ENCODE data around the gene TSPAN16.
A peak's percentile ranks its signal among the peaks of the same experiment; 100 is the strongest.
"Not testable (repeated sequence)": the region's sequence is repeated elsewhere in the genome, so short reads cannot be mapped to it uniquely, and the experiment has no call there.

Gene TSPAN16

DNA sequence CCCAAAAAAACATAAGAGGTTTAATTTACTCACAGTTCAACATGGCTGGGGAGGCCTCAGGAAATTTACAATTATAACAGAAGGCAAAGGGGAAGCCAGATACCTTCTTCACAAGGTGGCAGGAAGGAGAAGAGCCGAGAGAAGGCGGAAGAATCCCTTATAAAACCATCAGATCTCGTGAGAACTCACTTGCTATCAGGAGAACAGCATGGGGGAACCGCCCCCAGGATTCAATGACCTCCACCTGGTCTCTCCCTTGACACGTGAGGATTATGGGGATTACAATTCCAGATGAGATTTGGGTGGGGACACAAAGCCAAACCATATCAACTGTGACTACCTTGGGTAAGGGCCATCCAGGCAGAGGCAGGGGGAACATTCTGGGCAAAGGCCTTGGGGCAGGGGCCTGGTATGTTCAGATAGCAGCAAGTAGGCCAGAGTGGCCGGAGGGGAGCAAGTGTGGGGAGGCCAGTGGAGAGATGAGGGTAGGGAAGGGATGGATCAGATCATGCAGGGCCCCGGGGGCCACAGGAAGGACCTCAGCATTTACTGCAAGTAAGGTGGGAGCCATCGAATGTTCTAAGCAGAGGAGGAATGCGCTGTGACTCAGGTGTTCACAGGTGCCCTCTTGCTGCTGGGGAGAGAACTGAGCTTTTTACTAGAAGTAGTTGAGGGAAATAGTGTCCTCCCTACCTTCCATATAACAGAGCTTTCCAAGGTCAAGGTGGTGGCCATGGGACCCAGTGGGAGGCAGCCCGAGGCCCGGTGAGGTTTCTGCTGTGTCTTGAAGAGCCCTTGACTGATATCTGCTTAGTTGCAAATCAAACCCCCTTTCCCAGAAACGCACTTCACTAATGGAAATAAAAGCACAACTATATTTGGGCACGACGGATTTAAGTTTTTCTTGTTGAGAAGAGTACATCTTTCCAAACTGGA is 25.5 kb downstream of the TSPAN16 start:
- no peak for DNase-seq

DNA sequence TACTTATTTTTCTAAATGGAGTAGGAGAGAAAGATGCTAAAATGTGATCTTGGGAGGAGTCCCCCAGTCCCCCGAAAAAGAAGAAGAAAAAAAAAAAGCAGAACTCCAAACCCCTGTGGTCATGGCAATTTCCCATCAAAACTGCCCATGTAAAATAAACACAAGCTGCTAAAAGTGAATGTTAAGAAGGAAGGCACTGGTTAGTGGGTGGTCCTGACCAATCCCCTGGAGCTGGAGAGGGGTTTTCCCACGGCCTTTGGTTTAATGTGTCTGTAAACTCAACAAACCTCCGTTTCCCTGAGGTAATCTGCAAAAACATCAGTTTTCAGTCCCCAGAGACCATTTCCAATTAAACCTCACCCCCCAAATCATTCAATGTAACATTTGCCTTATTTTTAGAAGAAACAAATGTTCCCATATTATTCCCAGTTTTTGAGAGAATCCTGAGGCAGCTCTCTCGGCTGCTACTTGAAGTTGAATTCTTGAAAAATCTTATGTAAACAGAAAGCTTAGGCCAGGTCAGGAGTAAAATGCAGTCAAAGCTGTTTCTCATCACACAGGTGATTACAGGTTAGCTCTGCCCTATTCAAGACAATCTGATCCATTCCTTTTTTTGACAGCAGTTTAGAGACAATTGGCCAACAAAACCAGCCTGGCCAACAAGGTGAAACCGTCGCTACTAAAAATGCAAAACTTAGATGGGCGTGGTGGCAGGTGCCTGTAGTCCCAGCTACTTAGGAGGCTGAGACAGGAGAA is 26.5 kb downstream of the TSPAN16 start:
- DNase-seq = no peak

DNA sequence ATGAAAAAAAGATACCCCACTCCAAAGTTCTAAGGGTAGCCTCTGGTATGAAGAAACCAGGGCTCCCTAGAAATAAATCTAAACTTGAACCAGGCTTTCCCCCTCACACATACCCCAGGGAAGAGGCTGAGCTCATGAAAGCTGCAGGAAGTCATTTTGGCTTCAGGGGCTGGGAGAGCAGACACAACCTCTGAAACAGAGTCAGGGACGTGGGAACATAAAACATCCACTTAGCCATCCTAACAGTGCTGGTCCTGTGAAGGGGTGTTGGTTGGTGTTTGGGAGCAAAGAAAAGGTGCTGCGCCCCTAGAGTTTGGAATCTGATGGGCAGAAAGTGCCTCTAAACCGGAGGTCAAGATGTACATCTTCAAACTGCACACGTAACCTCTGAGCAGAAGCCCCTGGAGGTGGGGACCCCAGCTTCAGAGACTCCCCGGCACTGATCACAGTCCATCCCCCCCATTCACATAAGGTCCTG is 27.7 kb downstream of the TSPAN16 start:
- no peak for DNase-seq

DNA sequence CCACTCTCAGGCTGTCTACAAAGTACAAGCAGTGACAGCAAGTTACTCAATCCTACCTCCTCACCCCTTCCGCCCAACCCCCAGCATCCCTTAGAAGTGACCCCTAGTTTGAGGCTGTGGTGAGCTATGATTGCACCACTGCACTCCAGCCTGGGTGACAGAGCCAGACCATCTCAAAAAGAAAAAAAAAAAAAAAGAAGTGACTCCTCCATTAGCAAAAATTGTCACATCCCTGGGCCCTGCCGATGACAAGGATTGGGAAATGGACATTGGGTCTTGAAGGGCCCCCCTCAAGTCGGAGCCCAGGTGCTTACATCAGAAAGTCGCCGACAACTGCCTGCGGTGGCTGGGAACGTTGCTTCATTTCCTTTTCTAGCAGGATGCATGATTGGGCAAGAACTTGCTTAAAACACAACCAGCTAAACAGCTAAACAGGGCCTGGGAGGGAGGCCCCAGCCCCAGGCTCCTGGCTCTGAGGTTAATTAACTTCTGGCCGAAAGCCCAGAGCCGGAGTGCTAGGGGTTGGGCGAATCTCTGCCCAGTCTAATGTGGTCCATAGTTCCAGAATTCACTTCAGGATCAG is 28.2 kb downstream of the TSPAN16 start:
- peak; percentile 5 for DNase-seq

DNA sequence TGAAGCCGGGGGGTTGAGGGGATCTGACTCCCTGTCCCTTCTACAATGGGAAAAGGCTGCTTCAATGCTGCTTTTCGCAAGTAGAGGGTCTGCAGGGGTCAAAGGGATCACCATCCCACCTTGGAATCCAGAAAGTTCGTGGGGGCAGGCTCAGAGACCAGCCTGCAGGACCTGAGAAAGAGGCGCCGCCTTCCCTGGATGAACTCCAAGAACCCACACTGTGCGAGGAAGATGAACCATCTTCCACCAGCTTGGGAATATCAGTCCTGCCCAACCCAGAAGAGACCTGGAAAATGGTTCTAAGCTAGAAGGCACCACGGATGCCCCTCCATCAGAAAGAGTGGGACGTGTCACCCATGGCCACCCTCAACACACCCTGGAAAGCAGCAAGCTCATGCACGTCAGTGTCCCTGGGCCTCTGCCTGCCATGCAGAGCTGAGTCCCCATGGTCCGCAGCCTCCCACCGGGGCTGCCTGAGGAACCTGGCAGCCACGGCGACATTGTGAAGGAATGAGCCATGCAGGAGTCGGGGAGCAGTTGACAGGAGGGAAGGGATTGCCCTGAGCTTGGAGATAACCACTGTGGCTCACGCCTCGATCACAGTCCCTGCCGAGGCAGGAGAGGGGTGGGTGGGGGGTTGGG is 28.9 kb downstream of the TSPAN16 start:
- no peak for DNase-seq

DNA sequence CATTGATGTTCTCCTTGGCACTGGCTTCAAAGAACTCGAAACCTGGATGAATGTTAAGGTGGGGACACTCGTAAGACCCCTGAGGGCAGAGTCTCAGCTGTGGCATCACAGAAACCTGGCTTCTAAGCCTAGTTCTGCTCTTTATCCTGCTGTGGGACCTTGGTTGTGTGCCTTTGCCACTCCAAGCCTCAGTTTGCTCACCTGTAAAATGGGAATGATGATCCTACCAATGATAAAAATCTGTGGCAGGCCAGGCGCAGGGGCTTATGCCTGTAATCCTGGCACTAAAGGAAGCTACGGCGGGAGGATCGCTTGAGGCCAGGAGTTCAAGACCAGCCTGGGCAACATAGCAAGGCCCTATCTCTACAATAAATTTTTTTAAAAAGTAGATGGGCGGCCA is 29.6 kb downstream of the TSPAN16 start:
- DNase-seq = no peak

DNA sequence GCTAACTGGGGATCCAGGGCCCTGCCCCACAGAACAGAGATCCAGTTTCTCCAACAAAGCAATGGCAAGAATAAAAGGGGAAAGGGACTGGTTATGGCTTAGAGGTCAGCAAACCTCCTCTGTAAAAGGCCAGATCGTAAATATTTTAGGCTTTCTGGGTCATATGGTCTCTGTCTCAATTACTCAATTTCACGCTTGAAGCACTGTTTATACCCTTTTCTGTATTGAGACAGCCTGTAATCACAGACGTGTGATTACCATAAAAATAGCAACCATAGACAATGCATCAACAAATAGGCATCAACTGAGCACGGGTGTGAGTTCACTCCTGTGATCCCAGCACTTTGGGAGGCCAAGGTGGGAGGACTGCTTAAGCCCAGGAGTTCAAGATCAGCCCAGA is 34.2 kb downstream of the TSPAN16 start:
- no peak for DNase-seq

DNA sequence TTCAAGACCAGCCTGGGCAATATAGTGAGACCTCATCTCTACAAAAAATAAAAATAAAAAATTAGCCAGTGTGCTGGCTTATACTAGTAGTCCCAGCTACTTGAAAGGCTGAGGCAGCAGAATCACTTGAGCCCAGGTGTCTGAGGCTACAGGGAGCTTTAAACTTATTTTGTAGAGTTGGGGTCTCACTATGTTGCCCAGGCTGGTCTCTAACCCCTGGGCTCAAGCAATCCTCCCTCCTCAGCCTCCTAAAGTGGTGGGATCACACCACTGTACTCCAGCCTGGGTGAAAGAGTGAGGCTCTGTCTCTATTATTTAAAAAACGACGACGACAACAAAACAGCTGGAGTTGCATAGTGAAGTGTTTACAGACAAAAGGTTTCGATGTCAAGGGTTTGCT is 35.5 kb downstream of the TSPAN16 start:
- DNase-seq = no peak

DNA sequence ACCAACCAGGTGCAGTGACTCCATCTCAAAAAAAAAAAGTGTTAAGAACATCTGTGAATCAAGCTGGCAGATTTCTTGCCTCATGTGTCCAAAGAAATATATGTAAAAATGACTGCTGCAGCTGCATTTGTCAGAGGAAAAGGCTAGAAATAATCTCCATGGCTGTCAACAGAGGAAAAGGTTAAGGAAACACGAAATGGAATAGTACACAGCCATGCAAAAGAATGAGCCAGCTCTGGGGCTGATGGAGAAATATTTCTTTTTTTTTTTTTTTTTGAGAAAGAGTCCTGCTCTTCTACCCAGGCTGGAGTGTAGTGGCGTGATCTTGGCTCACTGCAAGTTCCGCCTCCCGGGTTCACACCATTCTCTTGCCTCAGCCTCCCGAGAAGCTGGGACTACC is 36.9 kb downstream of the TSPAN16 start:
- no peak for DNase-seq

DNA sequence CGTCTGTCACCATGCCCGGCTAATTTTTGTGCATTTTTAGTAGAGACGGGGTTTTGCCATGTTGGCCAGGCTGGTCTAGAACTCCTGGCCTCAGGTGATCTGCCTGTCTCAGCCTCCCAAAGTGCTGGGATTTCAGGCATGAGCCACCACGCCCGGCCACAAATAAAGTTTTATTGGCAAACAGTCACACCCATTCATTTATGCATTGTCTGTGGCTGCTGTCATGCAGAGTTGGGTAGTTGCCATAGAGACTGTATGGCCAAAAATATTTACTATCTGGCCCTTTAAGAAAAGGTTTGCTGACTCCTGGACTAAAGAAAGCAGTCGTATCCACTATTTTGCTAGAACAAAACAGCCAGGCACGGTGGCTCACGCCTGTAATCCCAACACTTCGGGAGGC is 37.9 kb downstream of the TSPAN16 start:
- not testable (repeated sequence) for DNase-seq

DNA sequence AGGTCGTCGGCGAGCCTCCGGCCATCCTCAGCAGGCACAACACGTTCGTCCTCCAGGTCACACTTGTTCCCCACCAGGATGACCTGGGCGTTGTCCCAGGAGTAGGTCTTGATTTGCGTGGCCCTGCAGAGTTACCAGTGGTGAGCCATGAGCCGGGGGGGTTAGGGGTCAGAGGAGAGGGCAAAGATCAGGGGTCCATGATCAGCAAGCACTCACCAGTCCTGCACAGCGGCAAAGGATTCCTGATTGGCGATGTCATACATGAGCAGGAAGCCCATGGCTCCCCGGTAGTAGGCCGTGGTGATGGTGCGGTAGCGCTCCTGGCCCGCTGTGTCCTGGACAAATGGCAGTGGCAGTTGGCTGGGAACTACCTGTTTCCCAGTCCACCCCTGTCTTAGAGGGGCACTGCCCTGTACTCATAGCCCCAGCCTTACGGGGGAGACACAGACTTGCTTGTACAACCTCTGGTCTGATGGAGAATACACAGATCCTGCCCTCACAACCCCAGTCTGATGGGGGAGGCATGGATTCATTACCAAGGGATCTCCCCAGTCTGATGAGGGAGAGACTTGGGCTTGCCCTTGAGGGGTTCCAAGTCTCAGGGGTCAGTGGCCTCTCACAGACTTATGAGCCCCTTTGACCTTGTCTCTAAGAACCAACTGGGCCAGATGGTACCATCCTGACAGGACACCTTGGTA is 39.6 kb downstream of the TSPAN16 start:
- DNase-seq = no peak

DNA sequence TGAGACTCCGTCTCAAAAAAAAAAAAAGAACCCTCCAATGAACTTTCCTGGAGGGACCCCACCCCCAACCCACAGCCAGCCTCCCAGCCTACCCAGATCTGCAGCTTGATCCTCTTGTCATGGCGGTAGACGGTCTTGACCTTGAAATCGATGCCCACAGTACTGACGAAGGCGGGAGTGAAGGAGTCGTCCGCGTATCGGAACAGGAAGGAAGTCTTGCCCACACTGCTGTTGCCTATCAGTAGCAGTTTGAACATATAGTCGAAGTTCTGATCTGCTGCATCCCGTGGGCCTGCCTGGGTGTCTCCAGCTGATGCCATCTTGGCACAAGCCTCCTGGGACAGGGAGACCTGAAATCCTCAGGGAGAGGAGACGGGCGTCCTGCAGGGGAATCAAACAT is 41.1 kb downstream of the TSPAN16 start:
- no peak for DNase-seq

DNA sequence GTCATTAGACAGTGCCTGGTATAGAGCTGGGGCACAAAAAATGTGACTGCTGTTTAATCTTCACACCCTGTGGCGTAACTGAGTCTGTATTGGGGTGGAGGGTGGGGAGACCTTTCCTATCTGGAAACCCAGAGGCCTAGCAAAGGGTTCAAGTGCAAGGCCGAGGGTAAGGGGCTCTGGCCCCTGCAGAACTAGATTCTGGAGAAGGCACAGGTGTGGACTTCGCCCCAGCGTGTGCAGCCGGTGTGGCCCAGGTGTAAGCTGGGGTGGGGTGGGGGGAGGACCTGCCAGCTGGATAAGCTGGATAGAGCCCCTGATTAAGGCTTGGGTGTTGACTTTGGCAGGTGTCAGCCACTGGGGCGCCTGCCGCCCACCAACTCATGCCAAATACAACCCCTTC is 42.2 kb downstream of the TSPAN16 start:
- no peak for DNase-seq

DNA sequence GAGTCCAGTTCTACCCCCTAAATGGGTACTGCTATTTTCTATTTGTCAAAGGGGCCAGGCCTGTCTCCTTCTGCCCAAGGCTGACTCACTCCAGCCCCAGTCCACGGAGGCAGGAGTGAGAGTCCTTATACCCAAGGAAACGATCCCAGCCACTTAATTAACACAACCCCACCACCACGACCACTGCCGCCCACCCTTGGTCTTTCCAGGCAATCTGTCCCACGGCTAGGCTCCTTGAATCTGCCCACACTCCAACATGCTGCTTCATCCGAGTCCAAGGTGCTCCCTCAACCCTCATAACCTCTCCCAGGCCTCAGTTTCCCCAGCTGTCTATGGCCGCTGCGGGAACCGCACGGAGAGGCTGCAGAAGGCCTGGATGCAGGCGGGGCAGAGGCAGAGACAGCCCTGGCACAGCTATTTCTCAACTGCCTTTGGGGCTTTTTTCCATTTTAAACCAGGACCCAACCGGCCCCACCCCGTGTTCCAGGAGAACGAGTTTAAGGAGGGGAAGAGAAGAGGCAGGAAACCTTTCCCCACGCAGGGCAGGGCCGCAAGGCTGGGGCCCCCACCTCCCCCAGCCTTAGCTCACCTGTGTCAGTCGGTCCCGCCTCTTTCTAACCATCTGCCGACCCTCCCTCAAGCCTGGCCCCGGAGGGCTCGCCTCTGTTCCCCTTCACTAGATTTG is 42.8 kb downstream of the TSPAN16 start:
- no peak for DNase-seq

DNA sequence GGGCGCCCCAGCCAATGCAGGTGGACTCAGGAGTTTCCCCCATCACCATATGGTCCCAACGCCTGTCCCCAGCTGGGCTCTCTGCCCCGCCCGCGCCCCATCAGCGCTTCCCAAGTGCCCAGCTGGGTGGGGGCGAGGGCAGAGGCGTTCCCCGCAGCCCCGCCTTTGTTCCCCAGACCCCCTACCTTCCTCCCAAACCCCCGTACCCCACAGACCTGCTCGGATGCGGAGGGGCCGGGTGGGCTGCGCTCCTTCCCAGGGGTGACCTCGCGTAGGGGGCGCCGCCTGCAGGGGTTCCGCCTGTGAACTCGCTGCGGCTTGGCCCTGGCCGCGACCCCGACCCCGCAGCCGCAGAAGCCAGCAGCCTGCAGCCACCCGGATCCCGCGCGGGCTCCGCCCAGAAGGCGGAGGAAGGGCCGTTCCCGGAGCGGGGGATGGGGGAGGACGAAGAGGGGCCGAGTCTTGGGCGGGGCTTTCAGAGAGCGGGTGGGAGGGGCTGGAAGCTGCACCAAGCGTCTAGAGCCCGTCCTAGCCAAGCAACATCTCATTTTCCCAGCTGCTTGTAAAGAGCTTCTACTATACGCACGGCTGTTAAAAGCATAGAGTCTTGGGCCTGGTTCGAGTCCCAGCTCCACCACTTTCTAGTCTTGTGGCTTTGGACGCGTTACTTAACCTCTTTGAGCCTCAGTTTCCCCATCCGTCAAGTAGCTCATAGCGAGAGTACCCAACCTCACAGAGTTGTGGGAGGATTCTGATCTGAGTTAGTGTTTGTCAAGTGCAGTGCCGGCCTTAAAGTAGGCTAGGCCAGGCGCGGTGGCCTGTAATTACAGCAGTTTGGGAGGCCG is 43.5 kb downstream of the TSPAN16 start, which contains the start of gene RAB3D:
TSS of gene RAB3D (minus strand) at position 404 of the 845 bp plus-strand sequence. CDS start 2,258 bp downstream, outside the sequence.
- peak; percentile 69 for DNase-seq

DNA sequence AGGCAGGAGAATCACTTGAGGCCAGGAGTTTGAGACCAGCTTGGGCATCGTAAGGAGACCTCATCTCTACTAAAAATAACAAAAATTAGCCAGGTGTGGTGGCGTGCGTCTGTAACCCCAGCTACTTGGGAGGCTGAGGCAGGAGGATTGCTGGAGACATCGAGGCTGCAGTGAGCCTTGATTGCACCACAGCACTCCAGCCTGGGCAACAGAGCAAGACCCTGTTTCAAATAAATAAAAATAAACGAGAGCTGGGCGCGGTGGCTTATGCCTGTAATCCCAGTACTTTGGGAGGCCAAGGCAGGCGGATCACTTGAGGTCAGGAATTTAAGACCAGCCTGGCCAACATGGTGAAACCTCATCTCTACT is 44.1 kb downstream of the TSPAN16 start:
- not testable (repeated sequence) for DNase-seq

DNA sequence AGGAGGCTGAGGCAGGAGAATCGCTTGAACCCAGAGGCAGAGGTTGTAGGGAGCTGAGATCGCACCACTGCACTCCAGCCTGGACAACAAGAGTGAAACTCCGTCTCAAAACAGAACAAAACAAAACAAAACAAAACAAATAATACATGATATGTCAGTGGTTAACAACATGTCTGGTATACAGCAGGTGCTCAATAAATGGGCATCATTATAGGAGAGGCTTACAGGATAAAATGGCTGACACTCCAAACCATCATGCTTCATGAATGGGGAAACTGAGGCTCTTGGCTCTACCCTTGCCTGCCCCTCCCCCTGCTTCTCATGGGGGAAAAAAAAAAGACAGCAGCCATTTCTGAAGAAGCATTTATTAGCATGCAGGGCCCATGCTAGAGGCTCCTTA is 46.5 kb downstream of the TSPAN16 start:
- no peak for DNase-seq

DNA sequence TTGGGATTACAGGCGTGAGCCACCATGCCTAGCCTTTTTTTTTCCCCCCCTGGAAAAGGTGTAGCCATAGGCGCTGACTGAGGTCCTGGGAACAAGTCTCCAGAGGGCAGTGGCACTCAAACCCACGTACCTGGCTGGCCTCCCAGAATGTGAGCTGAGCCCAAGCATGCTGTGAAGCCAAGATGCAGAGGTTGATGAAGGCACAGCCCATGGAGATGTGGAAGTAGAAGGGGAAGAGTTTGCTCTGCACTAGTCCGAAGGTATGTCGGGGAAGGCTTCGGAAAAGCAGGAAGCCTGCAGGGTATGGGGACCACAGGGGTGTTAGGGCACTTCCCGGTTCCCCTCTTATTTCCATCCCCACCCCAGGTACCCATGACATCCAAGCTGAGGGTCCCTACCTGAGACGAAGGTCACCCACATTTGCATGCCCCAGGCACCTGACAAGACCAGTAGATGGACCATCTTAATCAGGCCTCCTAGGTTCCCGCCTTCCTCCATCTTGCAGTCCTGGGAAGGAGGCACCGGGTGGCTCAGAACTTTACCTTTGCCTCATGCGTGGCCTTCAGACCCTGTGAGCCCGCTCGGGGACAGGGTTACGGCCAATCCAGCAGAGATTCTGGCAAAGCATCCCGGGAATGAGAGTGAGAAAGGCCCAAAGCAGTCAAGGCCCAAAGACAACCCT is 49.3 kb downstream of the TSPAN16 start:
- DNase-seq = no peak

DNA sequence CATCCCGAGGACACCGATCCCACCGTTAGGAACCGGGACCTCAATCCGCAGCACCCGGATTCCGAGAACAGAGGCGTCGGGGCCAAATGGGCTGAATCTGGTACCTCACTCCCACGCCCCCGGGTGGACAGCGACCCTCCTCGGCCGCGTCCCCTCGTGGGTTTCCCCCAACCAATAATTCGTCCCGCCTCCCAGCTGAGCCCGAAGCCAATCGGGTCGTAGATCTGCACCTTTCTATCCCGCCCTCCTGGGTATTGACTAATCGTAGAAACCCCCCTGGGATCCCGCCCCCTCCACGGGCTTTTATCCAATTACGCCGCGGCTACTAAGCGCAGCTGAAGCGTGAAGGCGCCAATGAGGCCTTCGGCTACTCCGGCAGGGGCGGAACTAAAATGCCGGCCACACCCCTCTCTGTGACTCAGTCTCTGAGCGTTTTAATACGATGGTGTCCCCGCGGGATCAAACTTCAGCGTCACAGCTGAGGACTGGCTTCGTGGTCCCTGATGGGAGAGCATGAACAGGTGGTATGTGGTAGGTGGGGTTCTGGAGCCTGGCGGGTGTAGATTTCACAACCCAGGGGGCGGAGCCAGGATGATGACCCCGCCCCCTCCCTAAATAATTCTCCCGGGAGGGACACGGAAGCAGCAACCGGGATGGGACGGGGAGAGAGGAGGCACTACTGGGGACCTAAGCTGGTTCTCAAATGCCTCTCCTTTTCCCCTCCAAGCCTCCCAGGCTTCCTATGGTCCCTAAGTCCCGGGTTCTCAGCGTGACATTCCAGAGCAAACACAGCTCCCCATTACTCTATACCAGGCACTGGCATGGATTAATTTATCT is 50.4 kb downstream of the TSPAN16 start, which contains the start of the genes CCDC159 and TMEM205:
TSS of gene CCDC159 (plus strand) at position 416 of the 837 bp plus-strand sequence. CDS start at position 504, 88 bp downstream.
TSS of gene TMEM205 (minus strand) at position 165 of the 837 bp plus-strand sequence. CDS start 649 bp downstream, outside the sequence.
- DNase-seq = peak; percentile 98
